HG03571 (cell line): Measurements from ENCODE around the gene MEGF8.
"Not testable (repeated sequence)": the region's sequence is repeated elsewhere in the genome, so short reads cannot be mapped to it uniquely, and the experiment has no call there.

ENCODE experiments used
- ATAC-seq: cut with Tn5 transposase; IDR thresholded peaks from one replicate; pipeline ENCODE4 v1.9.1; 2021; ENCODE audit not compliant: unreplicated experiment

Gene MEGF8

GRCh38 chr19:42331333-42331732, 5.9 kb downstream of the MEGF8 start:
- ATAC-seq = not testable (repeated sequence)

DNA sequence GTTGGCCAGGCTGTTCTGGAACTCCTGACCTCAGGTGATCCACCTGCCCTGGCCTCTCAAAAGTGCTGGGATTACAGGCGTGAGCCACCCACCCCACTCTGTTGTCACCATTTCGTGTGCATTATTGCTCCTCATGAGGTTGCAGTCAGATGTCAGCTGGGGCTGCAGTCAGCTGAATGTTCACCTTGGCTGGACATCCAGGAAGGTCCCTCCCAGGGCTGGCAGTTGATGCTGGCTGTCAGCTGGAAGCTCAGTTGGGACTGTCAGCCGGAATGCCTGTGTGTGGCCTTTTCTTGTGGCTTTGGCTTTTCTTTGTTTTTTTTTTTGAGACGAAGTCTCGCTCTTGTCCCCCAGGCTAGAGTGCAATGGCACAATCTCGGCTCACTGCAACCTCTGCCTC, 6.6 kb downstream of the MEGF8 start:
- ATAC-seq = no peak

GRCh38 chr19:42333018-42333417, 7.6 kb downstream of the MEGF8 start:
- no peak for ATAC-seq

- ATAC-seq = no peak
These were observed 8.7 kb downstream of the MEGF8 start for GRCh38 chr19:42333975-42334696.

GRCh38 chr19:42334697-42335373, 9.4 kb downstream of the MEGF8 start:
- ATAC-seq = no peak

GRCh38 chr19:42335374-42335936, 10.0 kb downstream of the MEGF8 start:
- no peak for ATAC-seq

DNA sequence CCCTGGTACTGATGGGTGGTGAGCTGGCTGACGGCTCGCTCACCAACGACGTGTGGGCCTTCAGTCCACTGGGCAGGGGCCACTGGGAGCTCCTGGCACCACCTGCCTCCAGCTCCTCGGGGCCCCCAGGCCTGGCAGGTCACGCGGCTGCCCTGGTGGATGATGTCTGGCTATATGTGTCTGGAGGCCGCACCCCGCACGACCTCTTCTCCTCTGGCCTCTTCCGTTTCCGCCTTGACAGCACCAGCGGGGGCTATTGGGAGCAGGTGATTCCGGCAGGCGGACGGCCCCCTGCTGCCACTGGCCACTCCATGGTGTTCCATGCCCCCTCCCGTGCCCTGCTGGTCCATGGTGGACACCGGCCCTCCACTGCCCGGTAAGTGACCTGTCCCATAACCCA, 10.5 kb downstream of the MEGF8 start:
- ATAC-seq = no peak

GRCh38 chr19:42339126-42339860, 13.9 kb downstream of the MEGF8 start:
- not testable (repeated sequence) for ATAC-seq

DNA sequence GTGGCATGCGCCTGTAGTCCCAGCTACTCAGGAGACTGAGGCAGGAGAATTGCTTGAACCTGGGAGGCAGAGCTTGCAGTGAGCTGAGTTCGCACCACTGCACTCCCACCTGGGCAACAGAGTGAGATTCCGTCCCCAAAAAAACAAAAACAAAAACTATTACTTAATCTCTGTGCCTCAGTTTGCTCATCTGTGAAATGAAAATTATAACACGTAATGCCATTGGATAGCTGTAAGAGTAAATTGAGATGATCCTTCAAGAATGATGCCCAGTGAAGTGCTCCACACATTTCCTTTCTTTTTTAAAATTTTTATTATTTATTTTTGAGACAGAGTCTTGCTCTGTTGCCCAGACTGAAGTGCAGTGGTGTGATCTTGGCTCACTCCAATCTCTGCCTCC, 14.5 kb downstream of the MEGF8 start:
- ATAC-seq = not testable (repeated sequence)

DNA sequence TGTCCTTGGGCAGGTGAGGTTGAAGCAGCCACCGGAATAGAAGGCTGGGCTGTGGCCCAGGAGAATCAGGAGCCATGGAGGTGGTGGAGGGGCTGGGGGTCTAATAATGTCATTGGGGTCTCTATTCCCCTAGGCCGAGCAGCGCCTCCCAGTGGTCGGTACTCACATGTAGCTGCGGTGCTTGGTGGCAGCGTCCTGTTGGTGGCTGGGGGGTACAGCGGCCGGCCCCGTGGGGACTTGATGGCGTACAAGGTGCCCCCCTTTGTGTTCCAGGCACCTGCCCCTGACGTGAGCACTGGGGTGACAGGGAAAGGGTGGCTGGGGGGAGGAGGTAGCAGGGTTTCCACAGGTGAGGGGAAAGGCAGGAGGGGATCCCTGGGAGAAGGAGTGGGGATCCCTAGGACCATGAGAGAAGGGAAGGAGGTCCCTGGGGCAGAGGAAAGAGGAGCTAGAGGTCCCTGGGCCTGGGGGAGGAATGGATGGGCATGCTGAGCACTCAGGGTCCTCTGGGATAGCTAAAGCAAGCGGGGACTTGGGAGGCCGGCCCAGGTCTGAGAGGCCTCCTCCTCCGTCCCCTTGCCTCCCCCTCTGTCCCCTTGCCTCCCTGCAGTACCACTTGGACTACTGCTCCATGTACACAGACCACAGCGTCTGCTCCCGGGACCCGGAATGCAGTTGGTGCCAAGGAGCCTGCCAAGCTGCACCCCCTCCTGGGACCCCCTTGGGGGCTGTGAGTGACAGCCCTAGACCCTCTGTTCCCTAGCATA, 18.1 kb downstream of the MEGF8 start:
- ATAC-seq = no peak

GRCh38 chr19:42344336-42344893, 19.0 kb downstream of the MEGF8 start:
- no peak for ATAC-seq

GRCh38 chr19:42345191-42345812, 19.9 kb downstream of the MEGF8 start:
- no peak for ATAC-seq

- ATAC-seq = no peak
These were observed 22.8 kb downstream of the MEGF8 start for GRCh38 chr19:42348211-42348610.

GRCh38 chr19:42349378-42350107, 24.1 kb downstream of the MEGF8 start:
- no peak for ATAC-seq

DNA sequence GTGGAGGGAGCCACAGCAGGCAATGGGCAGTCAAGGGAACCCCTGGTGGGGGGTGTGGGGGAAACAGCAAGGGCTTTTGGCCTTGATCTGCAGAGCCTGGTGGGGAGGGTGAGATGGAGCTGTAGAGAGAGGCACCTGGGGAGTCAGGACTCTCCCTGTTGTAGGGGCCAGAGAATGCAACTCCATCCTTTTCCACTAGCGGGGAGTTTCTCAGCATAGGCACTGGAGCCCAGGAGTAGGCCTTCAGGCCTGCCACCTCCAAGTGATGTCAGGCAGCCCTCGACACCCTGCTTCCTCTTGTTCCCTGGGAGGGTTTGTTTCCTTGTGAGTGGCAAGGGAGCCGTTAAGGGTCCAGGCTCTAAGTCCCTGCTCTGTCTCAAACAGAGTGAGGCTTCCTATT, 25.0 kb downstream of the MEGF8 start:
- ATAC-seq = no peak

GRCh38 chr19:42351079-42351735, 25.8 kb downstream of the MEGF8 start:
- ATAC-seq = no peak

DNA sequence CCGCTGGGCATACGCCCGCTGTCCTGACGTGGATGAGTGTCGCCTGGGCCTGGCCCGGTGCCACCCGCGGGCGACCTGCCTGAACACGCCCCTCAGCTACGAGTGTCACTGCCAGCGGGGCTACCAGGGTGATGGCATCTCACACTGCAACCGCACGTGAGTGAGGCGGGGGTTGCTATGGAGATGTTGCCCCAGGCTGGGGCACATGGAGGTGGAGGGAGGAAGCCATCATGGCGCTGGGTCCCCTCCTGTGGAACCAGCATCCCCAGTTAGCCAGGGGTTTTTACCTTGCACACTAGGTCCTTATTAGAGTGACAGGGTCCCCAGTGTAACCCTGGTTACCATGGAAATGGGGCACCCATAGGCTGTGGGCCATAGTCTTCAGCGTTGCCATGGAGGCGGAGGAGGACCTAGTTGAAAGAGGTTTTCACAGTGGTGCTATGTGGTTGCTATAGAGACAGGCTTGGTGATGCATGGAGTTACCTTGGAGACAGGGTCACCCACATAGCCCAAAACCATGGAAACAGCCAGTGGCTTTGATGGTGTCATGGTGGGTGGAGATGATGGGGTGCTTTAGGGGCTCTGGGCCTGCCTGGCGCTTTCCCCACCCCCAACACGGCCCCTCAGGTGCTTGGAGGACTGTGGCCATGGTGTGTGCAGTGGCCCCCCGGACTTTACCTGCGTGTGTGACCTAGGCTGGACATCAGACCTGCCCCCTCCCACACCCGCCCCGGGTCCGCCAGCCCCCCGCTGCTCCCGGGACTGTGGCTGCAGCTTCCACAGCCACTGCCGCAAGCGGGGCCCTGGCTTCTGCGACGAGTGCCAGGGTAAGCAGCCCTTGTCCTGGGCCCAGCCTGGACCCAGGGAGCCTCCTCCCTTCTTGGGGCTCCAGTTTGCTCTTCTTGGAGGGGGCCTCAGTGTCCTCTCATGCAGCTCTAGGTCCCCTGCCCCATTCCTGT, 27.1 kb downstream of the MEGF8 start:
- no peak for ATAC-seq
